Sigmoid colon (tissue), 3 donors: Measurements from ENCODE around the gene ELOVL1.
A peak's percentile ranks its signal among the peaks of the same experiment; 100 is the strongest.

Experiments used
- POLR2A ChIP-seq, 2 donors: fragments of 450-650 bp; IDR thresholded peaks; one replicate each; pipeline ENCODE4 v1.6.1; 2016; ENCODE audit warnings: antibody characterized with exemption in 2 of 2, mild to moderate bottlenecking in 2 of 2, moderate library complexity in 2 of 2
- TF ChIP-seq, protein P1 (sequence below), 4 experiments: fragments of 450-650 bp in 3 of 4; fragments of 200-600 bp in 1 of 4; IDR thresholded peaks; one replicate each; pipeline ENCODE4 v1.5.1; 2016 to 2019; ENCODE audit warnings: antibody characterized with exemption in 4 of 4, mild to moderate bottlenecking in 3 of 4, moderate library complexity in 2 of 4

DNA sequence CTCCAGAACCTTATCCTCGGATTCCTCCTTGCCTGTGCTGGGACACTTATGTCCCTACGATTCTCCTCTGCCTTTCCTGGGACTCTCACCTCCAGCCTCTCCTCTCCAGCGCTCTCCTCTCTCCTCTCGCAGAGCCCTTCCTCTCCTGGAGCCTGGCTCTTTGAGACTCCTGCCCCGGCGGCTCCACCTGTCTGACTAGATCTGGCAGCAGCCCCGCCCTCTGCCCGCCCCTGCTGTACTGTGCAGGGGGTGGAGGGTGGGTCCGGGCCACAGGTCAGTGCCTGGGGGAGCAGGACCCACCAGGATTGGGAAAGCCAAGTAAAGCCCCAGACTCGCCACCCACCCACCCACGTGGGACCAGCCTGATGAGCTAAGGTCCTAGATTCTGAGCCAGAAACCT lies 1.6 kb downstream of the ELOVL1 start:
- TF ChIP-seq POLR2A (IDR thresholded peaks at IDR 0.05), result peak in 1 of 2 donors; percentile 71
- TF ChIP-seq, protein P1, sequence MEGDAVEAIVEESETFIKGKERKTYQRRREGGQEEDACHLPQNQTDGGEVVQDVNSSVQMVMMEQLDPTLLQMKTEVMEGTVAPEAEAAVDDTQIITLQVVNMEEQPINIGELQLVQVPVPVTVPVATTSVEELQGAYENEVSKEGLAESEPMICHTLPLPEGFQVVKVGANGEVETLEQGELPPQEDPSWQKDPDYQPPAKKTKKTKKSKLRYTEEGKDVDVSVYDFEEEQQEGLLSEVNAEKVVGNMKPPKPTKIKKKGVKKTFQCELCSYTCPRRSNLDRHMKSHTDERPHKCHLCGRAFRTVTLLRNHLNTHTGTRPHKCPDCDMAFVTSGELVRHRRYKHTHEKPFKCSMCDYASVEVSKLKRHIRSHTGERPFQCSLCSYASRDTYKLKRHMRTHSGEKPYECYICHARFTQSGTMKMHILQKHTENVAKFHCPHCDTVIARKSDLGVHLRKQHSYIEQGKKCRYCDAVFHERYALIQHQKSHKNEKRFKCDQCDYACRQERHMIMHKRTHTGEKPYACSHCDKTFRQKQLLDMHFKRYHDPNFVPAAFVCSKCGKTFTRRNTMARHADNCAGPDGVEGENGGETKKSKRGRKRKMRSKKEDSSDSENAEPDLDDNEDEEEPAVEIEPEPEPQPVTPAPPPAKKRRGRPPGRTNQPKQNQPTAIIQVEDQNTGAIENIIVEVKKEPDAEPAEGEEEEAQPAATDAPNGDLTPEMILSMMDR (IDR thresholded peaks at IDR 0.05), result no peak
